HepG2 (cell line): ENCODE data around the gene ALOXE3. TPM values are rescaled to one million over a fixed set of nuclear protein-coding genes. Genes with fewer than 3 reads are reported as not detected.

Experiments
- ATAC-seq: fragments of 200-7000 bp; cut with Tn5 transposase; 3 replicates; pipeline ENCODE4 v1.9.1; 2020; ENCODE audit warnings: mild to moderate bottlenecking, moderate library complexity
- BruUV-seq: library from RNA; stranded (reverse); fragments of 400-500 nt; replicated peaks from 2 replicates; lab custom pipeline; 2021; lab: Mats Ljungman, UMichigan
- CTCF ChIA-PET: fragments of 300-600 bp; formaldehyde crosslinking; extraction: SDS; loops from one replicate; lab custom pipeline; 2021; ENCODE audit warnings: low total read pairs, inconsistent platforms, low intra/inter-chr PET ratio; lab: Yijun Ruan, JAX
- POLR2A ChIA-PET: fragments of 350-600 bp; sonication (Branson Sonifier 250); formaldehyde crosslinking; loops from one replicate; lab custom pipeline; 2020; ENCODE audit warnings: antibody characterized with exemption, inconsistent platforms; lab: Yijun Ruan, JAX
- DNase-seq: peaks from one replicate; pipeline ENCODE4 v3.0.0-alpha.2; 2015; ENCODE audit warnings: low spot score
- FAIRE-seq: peaks from 3 replicates; lab custom pipeline; 2011; peaks lifted over from hg19 to GRCh38; lab: Jason Lieb, UNC
- H2AFZ ChIP-seq: one replicate; pipeline ENCODE4 v1.6.1; 2011; ENCODE audit warnings: low read length, inconsistent platforms
- H3K27ac ChIP-seq: fragments of 300-600 bp; 3 replicates; pipeline ENCODE4 v1.8.0; 2011; ENCODE audit warnings: mixed run types, mild to moderate bottlenecking, mixed read lengths, low read length, inconsistent platforms; ENCODE audit not compliant: insufficient read depth; ENCODE audit errors: extremely low read length
- H3K27me3 ChIP-seq, 2 experiments: fragments of 200-600 bp in 1 of 2; 2 replicates in 1 of 2; 3 replicates in 1 of 2; pipeline versions ENCODE4 v1.6.0 to v1.8.0; 2011; ENCODE audit warnings: low read length in 2 of 2, mild to moderate bottlenecking in 2 of 2, moderate library complexity in 2 of 2, inconsistent platforms in 1 of 2; ENCODE audit not compliant: insufficient read depth in 2 of 2, control insufficient read depth in 1 of 2
- H3K36me3 ChIP-seq, 2 experiments: fragments of 200-600 bp in 1 of 2; replicated peaks in 1 of 2; 2 replicates in 1 of 2; 3 replicates in 1 of 2; pipeline versions ENCODE4 v1.5.1 to v1.8.0; 2011; ENCODE audit warnings: low read length in 2 of 2, inconsistent platforms in 1 of 2; ENCODE audit not compliant: insufficient read depth in 2 of 2, control insufficient read depth in 1 of 2
- H3K4me1 ChIP-seq: 2 replicates; pipeline ENCODE4 v1.5.1; 2012; ENCODE audit warnings: low read length, inconsistent platforms; ENCODE audit not compliant: insufficient read depth
- H3K4me2 ChIP-seq: 2 replicates; pipeline ENCODE4 v1.6.0; 2011; ENCODE audit warnings: low read depth, low read length, inconsistent platforms
- H3K4me3 ChIP-seq, 3 experiments: fragments of 200-600 bp in 1 of 3; sonication (generic), shearing (Covaris generic) in 1 of 3; replicated peaks in 1 of 3; 2 replicates each; pipeline ENCODE4 v1.5.1; 2011 to 2016; ENCODE audit warnings: low read length in 3 of 3, inconsistent platforms in 2 of 3, low read depth in 2 of 3, mild to moderate bottlenecking in 2 of 3, control low read depth in 1 of 3, mixed read lengths in 1 of 3; ENCODE audit not compliant: insufficient read depth in 1 of 3
- H3K79me2 ChIP-seq: one replicate; pipeline ENCODE4 v1.6.1; 2011; ENCODE audit warnings: low read length, inconsistent platforms; ENCODE audit not compliant: insufficient read depth
- H3K9ac ChIP-seq: 2 replicates; pipeline ENCODE4 v1.6.0; 2011; ENCODE audit warnings: mild to moderate bottlenecking, low read depth, low read length, inconsistent platforms; ENCODE audit not compliant: insufficient read depth
- H3K9me3 ChIP-seq: 2 replicates; pipeline ENCODE4 v1.5.1; 2012; ENCODE audit warnings: mild to moderate bottlenecking, low read length
- H4K20me1 ChIP-seq: 2 replicates; pipeline ENCODE4 v1.6.0; 2011; ENCODE audit warnings: inconsistent platforms, mild to moderate bottlenecking, low read length, moderate library complexity; ENCODE audit not compliant: insufficient read depth
- AGO1 ChIP-seq: fragments of 200-400 bp; formaldehyde crosslinking; IDR thresholded peaks from 2 replicates; pipeline ENCODE4 v1.6.1; 2017; ENCODE audit warnings: mild to moderate bottlenecking, low read depth, low read length, moderate library complexity; ENCODE audit not compliant: poor library complexity, severe bottlenecking
- ARNT ChIP-seq: fragments of 450-650 bp; IDR thresholded peaks from 2 replicates; pipeline ENCODE4 v1.6.1; 2017
- FOXA3 ChIP-seq: IDR thresholded peaks from 2 replicates; pipeline ENCODE4 v1.6.1; 2016; ENCODE audit warnings: missing genetic modification reagents, missing compliant biosample characterization
- FOXK2 ChIP-seq: fragments of 450-650 bp; IDR thresholded peaks from 2 replicates; pipeline ENCODE4 v1.6.1; 2016
- HNF4G ChIP-seq, 2 experiments: sonication (generic) in 1 of 2; formaldehyde crosslinking in 1 of 2; IDR thresholded peaks; 2 replicates each; pipeline versions ENCODE4 v1.4.0 to v1.6.1; 2011 to 2020; ENCODE audit warnings: borderline replicate concordance in 2 of 2, low read depth in 2 of 2, mild to moderate bottlenecking in 2 of 2, low read length in 1 of 2, missing genetic modification reagents in 1 of 2, moderate library complexity in 1 of 2
- MIXL1 ChIP-seq: IDR thresholded peaks from 2 replicates; pipeline ENCODE4 v1.6.1; 2016
- MXD3 ChIP-seq: IDR thresholded peaks from 2 replicates; pipeline ENCODE4 v1.6.1; 2016; ENCODE audit warnings: mild to moderate bottlenecking, missing biosample characterization, missing genetic modification reagents
- NBN ChIP-seq: fragments of 450-650 bp; conservative IDR thresholded peaks from 2 replicates; pipeline ENCODE4 v1.6.1; 2017
- SP5 ChIP-seq: IDR thresholded peaks from 2 replicates; pipeline ENCODE4 v1.6.1; 2016; ENCODE audit warnings: low read depth, borderline replicate concordance
- TFDP1 ChIP-seq: IDR thresholded peaks from 2 replicates; pipeline ENCODE4 v1.6.1; 2016; ENCODE audit warnings: missing compliant biosample characterization, missing genetic modification reagents, borderline replicate concordance
- TOPORS ChIP-seq: sonication (generic); formaldehyde crosslinking; IDR thresholded peaks from 2 replicates; pipeline ENCODE4 v1.8.0; 2023; ENCODE audit warnings: mild to moderate bottlenecking, missing genetic modification reagents
- ZFP41 ChIP-seq: sonication (generic); formaldehyde crosslinking; IDR thresholded peaks from 2 replicates; pipeline ENCODE4 v1.4.0; 2020; ENCODE audit warnings: mild to moderate bottlenecking, missing genetic modification reagents, borderline replicate concordance
- ZNF501 ChIP-seq: sonication (generic); formaldehyde crosslinking; IDR thresholded peaks from 2 replicates; pipeline ENCODE4 v1.5.1; 2020; ENCODE audit warnings: mild to moderate bottlenecking, moderate library complexity, missing genetic modification reagents
- ZSCAN25 ChIP-seq: sonication (generic); formaldehyde crosslinking; IDR thresholded peaks from 2 replicates; pipeline ENCODE4 v1.8.0; 2022; ENCODE audit warnings: mild to moderate bottlenecking, missing genetic modification reagents
- WGBS: methylation state at CpG from one replicate; pipeline ENCODE4 v1.1.6; 2017; ENCODE audit warnings: low lambda C conversion rate; 5-methylcytosine and 5-hydroxymethylcytosine counted together
- in situ Hi-C: cut with HindIII; loops from 2 replicates; pipeline ENCODE4 v1.10.0; 2017; ENCODE audit warnings: low pct_unique_long_range_greater_than_20kb; ENCODE audit not compliant: extremely low pct_ligation_motif_present
- intact Hi-C: fragments of 100-400 bp; cut with micrococcal nuclease; formaldehyde crosslinking; loops from one replicate; pipeline ENCODE4 v1.10.0; 2022; ENCODE audit not compliant: unreplicated experiment
- polyA plus RNA-seq, 8 experiments: library from polyadenylated mRNA; depleted of rRNA in 3 of 8; stranded (reverse) in 7 of 8; unstranded in 1 of 8; fragments of >200 nt; fragmentation: Illumina TruSeq in 4 of 8; extraction: Trizol in 4 of 8; gene quantifications; 2 replicates each; pipeline versions ENCODE4 v1.2.1 to v1.2.3, GENCODE V29; 2011 to 2016; ENCODE audit warnings: low read depth in 4 of 8, missing spikeins in 1 of 8, mixed read lengths in 1 of 8; ENCODE audit not compliant: insufficient read depth in 1 of 8
- total RNA-seq, 5 experiments: library from RNA; depleted of rRNA; stranded (reverse); fragments of >200 nt; fragmentation: Illumina TruSeq; extraction: Trizol; gene quantifications; 2 replicates each; pipeline ENCODE4 v1.2.3, GENCODE V29; 2016; ENCODE audit warnings: low read depth in 1 of 5
- TF ChIP-seq, protein P1 (sequence below): sonication (generic); IDR thresholded peaks from 2 replicates; pipeline ENCODE4 v1.6.1; 2016; ENCODE audit warnings: low read depth, borderline replicate concordance
- TF ChIP-seq, protein P2 (sequence below): sonication (generic); formaldehyde crosslinking; IDR thresholded peaks from 2 replicates; pipeline ENCODE4 v1.4.0; 2020; ENCODE audit warnings: mild to moderate bottlenecking, missing genetic modification reagents

Gene ALOXE3
- total and polyA plus RNA-seq, 2 of the 13 experiments (the other 11 are each of a cell fraction or from before 2014, with no cell fraction given) = 0.07 TPM; not detected in 1

GRCh38 chr17:8075574-8076342 lies 42.6 kb downstream of the ALOXE3 start:
- 67% methylated on average over 8 of the region's 14 CpGs for WGBS
- in situ Hi-C loops (no loop called here), intact Hi-C loops (no loop called here)
- DNase-seq (no peak), FAIRE-seq (no peak), ATAC-seq (no peak)
- Histone ChIP-seq H3K79me2 (no peaks in the 10 kb centered on the region), H3K4me2 (no peak overlapping the region), H2AFZ (no peak overlapping the region), H3K27ac (no peak overlapping the region), H3K9ac (no peak overlapping the region), H3K36me3 (no peaks in the 10 kb centered on the region), H3K4me3 (no peak overlapping the region), H4K20me1 (peaks cover 6% of the 10 kb centered on the region; the same call in 1 of the 2 replicates), H3K27me3 (peaks cover 28 to 86% of the 10 kb centered on the region in 2 experiments), H3K9me3 (no peaks in the 10 kb centered on the region), H3K4me1 (peaks cover 20% of the 10 kb centered on the region)
- ChIA-PET CTCF (no interaction called here), POLR2A (no interaction called here)
- TF ChIP-seq, protein P1, sequence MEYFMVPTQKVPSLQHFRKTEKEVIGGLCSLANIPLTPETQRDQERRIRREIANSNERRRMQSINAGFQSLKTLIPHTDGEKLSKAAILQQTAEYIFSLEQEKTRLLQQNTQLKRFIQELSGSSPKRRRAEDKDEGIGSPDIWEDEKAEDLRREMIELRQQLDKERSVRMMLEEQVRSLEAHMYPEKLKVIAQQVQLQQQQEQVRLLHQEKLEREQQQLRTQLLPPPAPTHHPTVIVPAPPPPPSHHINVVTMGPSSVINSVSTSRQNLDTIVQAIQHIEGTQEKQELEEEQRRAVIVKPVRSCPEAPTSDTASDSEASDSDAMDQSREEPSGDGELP = no peak
- TF ChIP-seq TOPORS (CRISPR knock-in tag) = no peak
- TF ChIP-seq ZFP41 (CRISPR knock-in tag) = no peak
- TF ChIP-seq SP5 (CRISPR knock-in tag) = no peak
- no peak for TF ChIP-seq HNF4G (IDR thresholded peaks at IDR 0.05; ENCODE audit: borderline replicate concordance, low read depth, low read length)
- TF ChIP-seq HNF4G (CRISPR knock-in tag; IDR thresholded peaks at IDR 0.05; ENCODE audit: borderline replicate concordance, low read depth) = no peak
- TF ChIP-seq, protein P2, sequence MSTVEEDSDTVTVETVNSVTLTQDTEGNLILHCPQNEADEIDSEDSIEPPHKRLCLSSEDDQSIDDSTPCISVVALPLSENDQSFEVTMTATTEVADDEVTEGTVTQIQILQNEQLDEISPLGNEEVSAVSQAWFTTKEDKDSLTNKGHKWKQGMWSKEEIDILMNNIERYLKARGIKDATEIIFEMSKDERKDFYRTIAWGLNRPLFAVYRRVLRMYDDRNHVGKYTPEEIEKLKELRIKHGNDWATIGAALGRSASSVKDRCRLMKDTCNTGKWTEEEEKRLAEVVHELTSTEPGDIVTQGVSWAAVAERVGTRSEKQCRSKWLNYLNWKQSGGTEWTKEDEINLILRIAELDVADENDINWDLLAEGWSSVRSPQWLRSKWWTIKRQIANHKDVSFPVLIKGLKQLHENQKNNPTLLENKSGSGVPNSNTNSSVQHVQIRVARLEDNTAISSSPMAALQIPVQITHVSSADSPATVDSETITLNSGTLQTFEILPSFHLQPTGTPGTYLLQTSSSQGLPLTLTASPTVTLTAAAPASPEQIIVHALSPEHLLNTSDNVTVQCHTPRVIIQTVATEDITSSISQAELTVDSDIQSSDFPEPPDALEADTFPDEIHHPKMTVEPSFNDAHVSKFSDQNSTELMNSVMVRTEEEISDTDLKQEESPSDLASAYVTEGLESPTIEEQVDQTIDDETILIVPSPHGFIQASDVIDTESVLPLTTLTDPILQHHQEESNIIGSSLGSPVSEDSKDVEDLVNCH (CRISPR knock-in tag) = no peak
- TF ChIP-seq ZSCAN25 (CRISPR knock-in tag) = no peak
- TF ChIP-seq FOXK2 = no peak
- no peak for TF ChIP-seq AGO1
- no peak for TF ChIP-seq FOXA3 (CRISPR knock-in tag)
- no peak for TF ChIP-seq TFDP1
- no peak for TF ChIP-seq NBN
- TF ChIP-seq MXD3 (CRISPR knock-in tag) = no peak
- TF ChIP-seq ARNT = no peak
- no peak for TF ChIP-seq MIXL1 (CRISPR knock-in tag)
- no peak for TF ChIP-seq ZNF501
- BruUV-seq = no TSS peak
